B cell (primary cell): Measurements from ENCODE around the gene STPG3. TPM values are rescaled to one million over a fixed set of nuclear protein-coding genes. Genes with fewer than 3 reads are reported as not detected.

Experiments used
- ATAC-seq: fragments of 200-7000 bp; cut with Tn5 transposase; one replicate; pipeline ENCODE4 v1.10.0; 2021; ENCODE audit warnings: low read depth, mild to moderate bottlenecking, moderate number of reproducible peaks, moderate library complexity
- CTCF ChIA-PET: fragments of 350-600 bp; sonication (Branson Sonifier 250); formaldehyde crosslinking; loops from one replicate; lab custom pipeline; 2021; ENCODE audit warnings: antibody characterized with exemption, inconsistent platforms; lab: Charles Lee
- POLR2A ChIA-PET: fragments of 350-600 bp; sonication (Branson Sonifier 250); formaldehyde crosslinking; loops from one replicate; lab custom pipeline; 2021; ENCODE audit warnings: antibody characterized with exemption; lab: Charles Lee
- DNase-seq: peaks from one replicate; pipeline ENCODE4 v3.0.0; 2013
- H2AFZ ChIP-seq: 2 replicates; pipeline ENCODE4 v1.6.1; 2012; ENCODE audit warnings: mild to moderate bottlenecking, low read depth, low read length; ENCODE audit not compliant: insufficient read depth, poor library complexity, severe bottlenecking
- H3K27ac ChIP-seq, 2 donors: 1 replicate in 1 of 2; 2 replicates in 1 of 2; pipeline ENCODE4 v1.5.1; 2012 to 2013; ENCODE audit warnings: low read length in 2 of 2, mild to moderate bottlenecking in 2 of 2, moderate library complexity in 1 of 2
- H3K27me3 ChIP-seq, 4 experiments: fragments of 200-600 bp in 1 of 4; sonication (generic) in 1 of 4; replicated peaks in 1 of 4; 1 replicate in 2 of 4; 2 replicates in 2 of 4; pipeline versions ENCODE4 v1.6.1 to v1.7.0; 2013 to 2016; ENCODE audit warnings: low read length in 3 of 4, mild to moderate bottlenecking in 2 of 4, mixed read lengths in 1 of 4, moderate library complexity in 1 of 4; ENCODE audit not compliant: insufficient read depth in 4 of 4, control insufficient read depth in 3 of 4; ENCODE audit errors: control extremely low read depth in 1 of 4
- H3K36me3 ChIP-seq, 2 experiments: replicated peaks in 1 of 2; 1 replicate in 1 of 2; 2 replicates in 1 of 2; pipeline versions ENCODE4 v1.6.1 to v1.7.1; 2013; ENCODE audit warnings: low read length in 1 of 2; ENCODE audit not compliant: insufficient read depth in 2 of 2, control insufficient read depth in 1 of 2; ENCODE audit errors: control extremely low read depth in 1 of 2, extremely low read depth in 1 of 2
- H3K4me1 ChIP-seq, 2 donors: fragments of 200-600 bp in 1 of 2; sonication (generic) in 1 of 2; 1 replicate in 1 of 2; 2 replicates in 1 of 2; pipeline versions ENCODE4 v1.5.1 to v1.6.1; 2013 to 2017; ENCODE audit warnings: low read length in 2 of 2; ENCODE audit not compliant: control insufficient read depth in 2 of 2, insufficient read depth in 2 of 2
- H3K4me2 ChIP-seq: replicated peaks from 2 replicates; pipeline ENCODE3; 2012; ENCODE audit warnings: mild to moderate bottlenecking, low read depth, low read length; ENCODE audit not compliant: poor library complexity, severe bottlenecking
- H3K4me3 ChIP-seq, 5 experiments: fragments of 200-600 bp in 1 of 5; sonication (generic) in 1 of 5; 1 replicate in 3 of 5; 2 replicates in 2 of 5; pipeline versions ENCODE4 v1.5.1 to v1.7.0; 2011 to 2016; ENCODE audit warnings: low read length in 4 of 5, mild to moderate bottlenecking in 4 of 5, low read depth in 2 of 5, control low read depth in 1 of 5, moderate library complexity in 1 of 5; ENCODE audit not compliant: insufficient read depth in 1 of 5; ENCODE audit errors: control extremely low read depth in 1 of 5, extremely low read depth in 1 of 5
- H3K79me2 ChIP-seq: fragments of 200-600 bp; sonication (generic); one replicate; pipeline ENCODE4 v1.6.0; 2016; ENCODE audit warnings: low read length; ENCODE audit not compliant: control insufficient read depth, insufficient read depth
- H3K9ac ChIP-seq: fragments of 200-600 bp; sonication (generic); 2 replicates; pipeline ENCODE4 v1.6.1; 2017; ENCODE audit warnings: mild to moderate bottlenecking, low read length, moderate library complexity
- H3K9me3 ChIP-seq, 3 donors: one replicate each; pipeline versions ENCODE4 v1.6.1 to v1.7.1; 2013; ENCODE audit warnings: low read length in 2 of 3; ENCODE audit not compliant: control insufficient read depth in 2 of 3, insufficient read depth in 1 of 3; ENCODE audit errors: control extremely low read depth in 1 of 3
- H4K20me1 ChIP-seq: 2 replicates; pipeline ENCODE4 v1.6.0; 2012; ENCODE audit warnings: mild to moderate bottlenecking, low read length; ENCODE audit not compliant: insufficient read depth, control insufficient read depth, poor library complexity, severe bottlenecking
- H3K27ac Mint-ChIP-seq: one replicate; pipeline ENCODE4 v1.8.0; 2021; ENCODE audit warnings: mixed read lengths
- H3K27me3 Mint-ChIP-seq: one replicate; pipeline ENCODE4 v1.8.0; 2021; ENCODE audit warnings: mixed read lengths
- H3K4me1 Mint-ChIP-seq: one replicate; pipeline ENCODE4 v1.8.0; 2021; ENCODE audit warnings: mixed read lengths
- H3K4me3 Mint-ChIP-seq: one replicate; pipeline ENCODE4 v1.8.0; 2021; ENCODE audit warnings: mixed read lengths
- H3K9me3 Mint-ChIP-seq: one replicate; pipeline ENCODE4 v1.8.0; 2022; ENCODE audit warnings: mixed read lengths; ENCODE audit not compliant: insufficient read depth
- EZH2 ChIP-seq: IDR thresholded peaks from 2 replicates; pipeline ENCODE4 v1.6.1; 2012; ENCODE audit warnings: borderline replicate concordance, low read depth, mild to moderate bottlenecking, moderate library complexity, low read length; ENCODE audit not compliant: insufficient read depth, poor library complexity, severe bottlenecking
- WGBS: methylation state at CpG from one replicate; pipeline ENCODE4 v1.1.5; 2013; ENCODE audit warnings: missing lambda C conversion rate; ENCODE audit not compliant: insufficient coverage; 5-methylcytosine and 5-hydroxymethylcytosine counted together
- intact Hi-C: fragments of 100-400 bp; cut with micrococcal nuclease; formaldehyde crosslinking; loops from one replicate; pipeline ENCODE4 v1.10.0; 2022
- polyA plus RNA-seq: library from polyadenylated mRNA; depleted of rRNA; stranded (reverse); fragments of >200 nt; gene quantifications from 2 replicates; pipeline ENCODE4 v1.2.3, GENCODE V29; 2012
- total RNA-seq, 2 donors: library from RNA; stranded (reverse); fragments of 120-200 nt in 1 of 2; gene quantifications; 1 replicate in 1 of 2; 2 replicates in 1 of 2; pipeline versions ENCODE4 v1.2.3 to v1.2.4, GENCODE V29; 2013 to 2022
- TF ChIP-seq, protein P1 (sequence below): fragments of 200-600 bp; IDR thresholded peaks from one replicate; pipeline ENCODE4 v1.8.0; 2022; ENCODE audit warnings: antibody characterized with exemption, mild to moderate bottlenecking

Gene STPG3
- total and polyA plus RNA-seq, 2 donors (not counting 1 experiment from before 2014, with no cell fraction given), result not detected

GRCh38 chr9:137220317-137221094 is 30.6 kb upstream of the STPG3 start:
- no peak overlapping the region for H3K4me3 ChIP-seq
- H3K4me1 ChIP-seq, result peaks cover 9 to 25% of the 10 kb centered on the region in 2 donors
- POLR2A ChIA-PET, result interaction anchor here (0.6 to 1.1 kb wide), 2 partner anchors 19 to 107 kb away, joined by 3 to 6 read pairs; partner anchors contain the start of gene TPRN
- Mint-ChIP-seq H3K9me3 (no peaks in the 10 kb centered on the region), H3K4me1 (peaks cover 12% of the 10 kb centered on the region), H3K4me3 (peak overlapping the region; percentile 57), H3K27ac (no peak overlapping the region), H3K27me3 (no peaks in the 10 kb centered on the region)
- ATAC-seq, result no peak
- no peaks in the 10 kb centered on the region for H3K79me2 ChIP-seq
- 92% methylated on average over 52 of the region's 52 CpGs for WGBS
- no peak overlapping the region for H3K27ac ChIP-seq
- no peak overlapping the region for H2AFZ ChIP-seq
- H3K27me3 ChIP-seq, result no peaks in the 10 kb centered on the region
- H3K9ac ChIP-seq, result no peak overlapping the region
- no peaks in the 10 kb centered on the region for H4K20me1 ChIP-seq
- DNase-seq, result no peak
- no peaks in the 10 kb centered on the region for H3K36me3 ChIP-seq
- TF ChIP-seq, protein P1, sequence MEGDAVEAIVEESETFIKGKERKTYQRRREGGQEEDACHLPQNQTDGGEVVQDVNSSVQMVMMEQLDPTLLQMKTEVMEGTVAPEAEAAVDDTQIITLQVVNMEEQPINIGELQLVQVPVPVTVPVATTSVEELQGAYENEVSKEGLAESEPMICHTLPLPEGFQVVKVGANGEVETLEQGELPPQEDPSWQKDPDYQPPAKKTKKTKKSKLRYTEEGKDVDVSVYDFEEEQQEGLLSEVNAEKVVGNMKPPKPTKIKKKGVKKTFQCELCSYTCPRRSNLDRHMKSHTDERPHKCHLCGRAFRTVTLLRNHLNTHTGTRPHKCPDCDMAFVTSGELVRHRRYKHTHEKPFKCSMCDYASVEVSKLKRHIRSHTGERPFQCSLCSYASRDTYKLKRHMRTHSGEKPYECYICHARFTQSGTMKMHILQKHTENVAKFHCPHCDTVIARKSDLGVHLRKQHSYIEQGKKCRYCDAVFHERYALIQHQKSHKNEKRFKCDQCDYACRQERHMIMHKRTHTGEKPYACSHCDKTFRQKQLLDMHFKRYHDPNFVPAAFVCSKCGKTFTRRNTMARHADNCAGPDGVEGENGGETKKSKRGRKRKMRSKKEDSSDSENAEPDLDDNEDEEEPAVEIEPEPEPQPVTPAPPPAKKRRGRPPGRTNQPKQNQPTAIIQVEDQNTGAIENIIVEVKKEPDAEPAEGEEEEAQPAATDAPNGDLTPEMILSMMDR, result no peak
- no peak for TF ChIP-seq EZH2
- intact Hi-C loops, result loop anchor here (5.0 kb wide), 1 partner anchor 387 kb away; the partner anchor contains the start of gene ARRDC1
- CTCF ChIA-PET, result interaction anchor here (0.6 kb wide), 1 partner anchor 16 kb away, joined by 3 read pairs; no protein-coding TSS in a partner anchor
- no peaks in the 10 kb centered on the region for H3K9me3 ChIP-seq
- no peak overlapping the region for H3K4me2 ChIP-seq

DNA sequence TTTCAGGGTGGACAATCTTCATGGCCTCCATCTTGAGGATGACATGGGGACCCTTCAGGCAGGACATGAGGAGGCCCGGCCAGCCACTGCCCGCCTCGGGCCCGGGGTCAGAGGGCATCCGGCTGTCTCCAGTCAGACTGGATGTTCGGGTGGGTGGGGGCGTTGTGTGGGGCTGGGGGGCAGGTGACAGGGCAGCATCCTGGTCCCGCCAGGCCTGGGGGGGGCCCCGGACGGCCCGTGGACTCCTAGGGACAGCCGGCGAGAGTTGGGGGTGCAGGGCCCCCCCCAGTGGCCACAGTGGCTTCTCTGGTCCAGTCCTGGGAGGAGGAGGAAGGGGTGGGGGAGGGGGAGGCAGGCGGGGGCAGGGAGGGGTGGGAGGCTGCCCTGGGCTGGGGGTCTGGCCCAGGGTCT is 30.0 kb upstream of the STPG3 start:
- Histone ChIP-seq H3K79me2 (no peaks in the 10 kb centered on the region), H3K27me3 (peaks cover 0 to 2% (median 0%) of the 10 kb centered on the region in 4 experiments), H3K27ac (no peak overlapping the region), H4K20me1 (no peaks in the 10 kb centered on the region), H3K4me3 (no peak overlapping the region), H2AFZ (no peak overlapping the region), H3K36me3 (no peaks in the 10 kb centered on the region), H3K9ac (no peak overlapping the region), H3K4me2 (peak overlapping the region; percentile 95), H3K9me3 (no peaks in the 10 kb centered on the region), H3K4me1 (peaks cover 9 to 25% of the 10 kb centered on the region in 2 donors)
- H3K4me1 Mint-ChIP-seq, result peaks cover 12% of the 10 kb centered on the region
- no peaks in the 10 kb centered on the region for H3K9me3 Mint-ChIP-seq
- no peaks in the 10 kb centered on the region for H3K27me3 Mint-ChIP-seq
- intact Hi-C loops, result loop anchor here (5.0 kb wide), 1 partner anchor 386 kb away; the partner anchor contains the start of gene ARRDC1
- DNase-seq, result no peak
- WGBS, result 97% methylated on average over 6 of the region's 14 CpGs
- ChIA-PET CTCF (no interaction called here), POLR2A (no interaction called here)
- peak overlapping the region; percentile 57 for H3K4me3 Mint-ChIP-seq
- H3K27ac Mint-ChIP-seq, result no peak overlapping the region
- TF ChIP-seq EZH2, result no peak
- TF ChIP-seq, protein P1, result no peak
- no peak for ATAC-seq
